Testis (tissue), 3 donors: Measurements from ENCODE around the gene HOXB7. TPM values are rescaled to one million over a fixed set of nuclear protein-coding genes. Genes with fewer than 3 reads are reported as not detected.

Experiments
- DNase-seq: peaks from one replicate; pipeline ENCODE4 v3.0.0-alpha.2; 2019
- H3K27ac ChIP-seq, 2 donors: fragments of 200-600 bp; sonication (generic); one replicate each; pipeline ENCODE4 v1.5.1; 2019
- H3K27me3 ChIP-seq: fragments of 200-600 bp; sonication (generic); one replicate; pipeline ENCODE4 v1.5.1; 2019
- H3K36me3 ChIP-seq: fragments of 200-600 bp; sonication (generic); one replicate; pipeline ENCODE4 v1.5.1; 2017; ENCODE audit warnings: low read depth; ENCODE audit errors: missing control alignments
- H3K4me1 ChIP-seq: fragments of 200-600 bp; sonication (generic); one replicate; pipeline ENCODE4 v1.5.1; 2019
- H3K4me3 ChIP-seq, 2 donors: fragments of 200-600 bp; sonication (generic); one replicate each; pipeline ENCODE4 v1.5.1; 2017 to 2019
- H3K9me3 ChIP-seq: fragments of 200-600 bp; sonication (generic); one replicate; pipeline ENCODE4 v1.5.1; 2017
- POLR2A ChIP-seq: fragments of 450-650 bp; IDR thresholded peaks from one replicate; pipeline ENCODE4 v1.6.1; 2017; ENCODE audit warnings: antibody characterized with exemption, mild to moderate bottlenecking, moderate library complexity
- WGBS, 2 donors: methylation state at CpG; one replicate each; pipeline ENCODE4 v1.1.5; 2018; 5-methylcytosine and 5-hydroxymethylcytosine counted together
- intact Hi-C: fragments of 100-400 bp; cut with DNase I; formaldehyde crosslinking; loops from one replicate; pipeline ENCODE4 v1.15.1; 2023; ENCODE audit warnings: low total_unique reads
- polyA plus RNA-seq: library from polyadenylated mRNA; stranded (reverse); fragments of 350-450 nt; fragmentation: Illumina TruSeq; extraction: RNeasy Lipid Tissue Mini Kit (QIAGEN cat#74804); gene quantifications from one replicate; pipeline ENCODE4 v1.2.3, GENCODE V29; 2014; ENCODE audit warnings: low read depth, low replicate concordance; ENCODE audit not compliant: insufficient read depth
- total RNA-seq, 2 donors: library from RNA; depleted of rRNA; stranded (reverse); fragments of >200 nt; gene quantifications; one replicate each; pipeline ENCODE4 v1.2.3, GENCODE V29; 2016
- TF ChIP-seq, protein P1 (sequence below), 3 experiments: fragments of 450-650 bp in 2 of 3; fragments of 200-600 bp in 1 of 3; sonication (generic) in 1 of 3; IDR thresholded peaks; one replicate each; pipeline ENCODE4 v1.5.1; 2016 to 2019; ENCODE audit warnings: antibody characterized with exemption in 3 of 3, mild to moderate bottlenecking in 2 of 3, moderate library complexity in 1 of 3

The HOXB7 gene
- total and polyA plus RNA-seq, 3 donors from 2014 or later: 2.8 to 4.4 (median 3.2) TPM

DNA sequence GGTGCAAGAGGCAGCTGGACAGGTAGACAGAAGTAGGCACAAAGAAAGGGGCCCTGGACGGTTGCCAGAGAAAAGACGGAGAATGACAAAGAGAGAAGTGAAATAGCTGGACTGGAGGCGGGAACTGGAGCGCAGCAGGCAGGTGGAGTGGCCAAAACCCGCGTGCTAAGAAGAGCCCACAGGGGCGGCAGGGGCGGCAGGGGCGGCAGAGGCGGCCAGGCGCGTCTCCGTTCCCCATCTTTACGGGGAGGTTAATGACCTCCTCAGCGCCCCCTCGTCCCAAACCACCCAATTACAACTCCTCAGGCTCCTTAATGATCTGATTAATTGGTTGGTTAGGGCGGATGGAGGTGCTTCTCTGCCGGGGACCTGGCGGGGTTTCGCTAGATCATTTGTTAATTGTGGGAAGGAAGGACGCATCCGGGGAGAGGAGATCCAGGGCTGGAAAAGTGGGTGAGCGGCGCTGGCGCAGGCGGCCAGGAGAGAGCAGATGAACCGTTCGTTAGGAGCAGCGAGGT, 30.8 kb upstream of the HOXB7 start:
- intact Hi-C loops: no loop called here
- Histone ChIP-seq H3K4me1 (no peaks in the 10 kb centered on the region), H3K27ac (no peak overlapping the region), H3K9me3 (no peaks in the 10 kb centered on the region), H3K4me3 (no peak overlapping the region), H3K36me3 (no peaks in the 10 kb centered on the region), H3K27me3 (no peaks in the 10 kb centered on the region)
- WGBS, 2 donors: 4% methylated on average over 25 to 29 of the region's 29 CpGs
- TF ChIP-seq, protein P1, sequence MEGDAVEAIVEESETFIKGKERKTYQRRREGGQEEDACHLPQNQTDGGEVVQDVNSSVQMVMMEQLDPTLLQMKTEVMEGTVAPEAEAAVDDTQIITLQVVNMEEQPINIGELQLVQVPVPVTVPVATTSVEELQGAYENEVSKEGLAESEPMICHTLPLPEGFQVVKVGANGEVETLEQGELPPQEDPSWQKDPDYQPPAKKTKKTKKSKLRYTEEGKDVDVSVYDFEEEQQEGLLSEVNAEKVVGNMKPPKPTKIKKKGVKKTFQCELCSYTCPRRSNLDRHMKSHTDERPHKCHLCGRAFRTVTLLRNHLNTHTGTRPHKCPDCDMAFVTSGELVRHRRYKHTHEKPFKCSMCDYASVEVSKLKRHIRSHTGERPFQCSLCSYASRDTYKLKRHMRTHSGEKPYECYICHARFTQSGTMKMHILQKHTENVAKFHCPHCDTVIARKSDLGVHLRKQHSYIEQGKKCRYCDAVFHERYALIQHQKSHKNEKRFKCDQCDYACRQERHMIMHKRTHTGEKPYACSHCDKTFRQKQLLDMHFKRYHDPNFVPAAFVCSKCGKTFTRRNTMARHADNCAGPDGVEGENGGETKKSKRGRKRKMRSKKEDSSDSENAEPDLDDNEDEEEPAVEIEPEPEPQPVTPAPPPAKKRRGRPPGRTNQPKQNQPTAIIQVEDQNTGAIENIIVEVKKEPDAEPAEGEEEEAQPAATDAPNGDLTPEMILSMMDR (IDR thresholded peaks at IDR 0.05): no peak
- TF ChIP-seq POLR2A: no peak
- DNase-seq: no peak

DNA sequence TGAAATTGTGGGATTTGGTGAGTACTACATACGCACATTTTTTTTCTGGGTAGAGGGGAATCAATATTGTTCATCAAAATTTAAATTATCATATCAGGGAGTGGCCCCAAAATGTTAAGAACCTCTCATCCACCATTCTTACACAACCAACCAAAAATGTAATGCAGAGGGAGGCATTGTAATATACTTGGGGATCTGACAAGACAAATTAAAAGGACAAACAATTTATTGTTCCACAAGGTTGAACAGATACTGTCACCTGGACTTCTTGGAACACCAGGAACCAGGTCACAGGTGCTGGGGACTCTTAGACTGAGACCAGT, 30.0 kb upstream of the HOXB7 start:
- H3K27me3 ChIP-seq: no peaks in the 10 kb centered on the region
- WGBS, 2 donors: 72 to 75% methylated on average over 1 of the region's 1 CpG
- intact Hi-C loops: no loop called here

DNA sequence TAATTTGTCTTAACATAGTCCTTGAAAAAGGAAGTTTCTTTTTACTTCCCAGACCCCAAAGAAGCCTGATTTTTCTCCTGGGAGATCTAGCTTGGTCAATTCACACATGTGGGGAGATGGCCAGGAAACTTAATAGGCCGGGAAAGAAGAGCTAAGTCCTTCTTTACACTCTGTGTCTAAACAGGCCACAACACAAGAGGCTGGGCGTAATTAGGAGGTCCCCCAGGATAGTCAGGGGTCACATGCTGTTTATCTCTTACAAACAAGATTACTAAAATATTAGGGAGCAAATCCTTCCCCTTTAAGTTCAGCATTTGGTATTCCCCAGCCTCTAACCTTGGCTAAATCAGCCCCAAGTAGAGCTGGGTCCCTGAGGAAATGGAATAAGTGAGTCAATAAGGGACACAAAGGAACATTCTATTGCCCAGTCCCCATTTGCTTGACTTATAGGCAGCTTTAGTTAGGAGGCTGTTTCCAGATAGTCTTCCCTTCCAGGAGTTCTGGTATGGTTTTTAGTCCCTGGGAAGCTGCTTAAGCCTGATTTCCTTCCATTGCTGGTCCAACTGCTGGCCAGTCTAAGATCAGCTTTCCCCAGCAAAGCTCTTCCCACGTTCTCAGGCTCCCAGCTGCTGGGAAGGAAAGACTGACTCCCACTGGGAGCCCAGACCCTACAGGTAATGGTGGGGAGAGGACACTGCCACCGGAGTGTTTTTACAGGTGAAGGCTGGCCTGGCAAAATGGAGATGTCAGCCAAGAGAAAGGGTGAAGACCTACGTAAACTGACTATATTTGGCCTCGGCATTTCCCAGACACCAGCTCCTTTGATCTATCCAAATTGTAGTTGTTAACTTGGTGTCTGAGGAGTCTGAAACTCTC, 29.4 kb upstream of the HOXB7 start:
- intact Hi-C loops: no loop called here
- Histone ChIP-seq H3K4me3 (no peak overlapping the region), H3K9me3 (no peaks in the 10 kb centered on the region), H3K36me3 (no peaks in the 10 kb centered on the region), H3K27ac (no peak overlapping the region), H3K27me3 (no peaks in the 10 kb centered on the region), H3K4me1 (no peaks in the 10 kb centered on the region)
- 62 to 64% methylated on average over 6 of the region's 6 CpGs for WGBS, 2 donors
- TF ChIP-seq, protein P1 (IDR thresholded peaks at IDR 0.05): no peak
- TF ChIP-seq POLR2A: no peak
- DNase-seq: no peak

More for the DNA sequence above, 30.0 kb upstream of the HOXB7 start:
- no peaks in the 10 kb centered on the region for H3K9me3 ChIP-seq
- H3K4me1 ChIP-seq: no peaks in the 10 kb centered on the region
- H3K36me3 ChIP-seq: no peaks in the 10 kb centered on the region
- H3K27ac ChIP-seq: no peak overlapping the region
- DNase-seq: no peak
- TF ChIP-seq POLR2A: no peak
- TF ChIP-seq, protein P1 (IDR thresholded peaks at IDR 0.05): no peak
- H3K4me3 ChIP-seq: no peak overlapping the region

DNA sequence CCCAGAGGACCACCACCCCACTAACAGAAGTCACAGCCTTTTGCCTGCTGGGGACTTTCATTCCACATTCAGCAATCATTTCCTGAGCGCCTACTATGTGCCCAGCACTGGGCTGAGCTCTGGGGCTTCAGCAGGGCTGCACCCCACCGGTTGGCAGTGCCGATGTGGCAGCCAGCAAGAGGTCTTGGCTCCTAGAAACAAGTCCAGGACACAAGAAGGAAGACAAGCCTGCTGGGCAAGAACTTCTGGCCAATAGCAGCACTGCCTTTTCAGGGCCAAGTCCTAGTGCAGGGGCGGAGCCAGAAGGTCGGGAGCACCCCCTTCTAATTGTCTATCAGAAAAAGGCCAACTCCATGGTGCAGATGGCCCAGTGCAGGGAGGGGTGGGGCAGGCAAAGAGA, 28.3 kb upstream of the HOXB7 start:
- H3K4me3 ChIP-seq: no peak overlapping the region
- H3K27me3 ChIP-seq: no peaks in the 10 kb centered on the region
- no peaks in the 10 kb centered on the region for H3K4me1 ChIP-seq
- H3K36me3 ChIP-seq: no peaks in the 10 kb centered on the region
- TF ChIP-seq POLR2A: no peak
- TF ChIP-seq, protein P1 (IDR thresholded peaks at IDR 0.05): no peak
- H3K27ac ChIP-seq: no peak overlapping the region
- no peak for DNase-seq
- WGBS, 2 donors: 45 to 60% methylated on average over 2 to 5 of the region's 5 CpGs
- H3K9me3 ChIP-seq: no peaks in the 10 kb centered on the region
- intact Hi-C loops: no loop called here
